PC-3 (cell line): ENCODE data around the gene EHMT1. TPM values are rescaled to one million over a fixed set of nuclear protein-coding genes. Genes with fewer than 3 reads are reported as not detected.

Experiments used
- ATAC-seq: fragments of 200-7000 bp; cut with Tn5 transposase; 2 replicates; pipeline ENCODE4 v1.9.1; 2020; ENCODE audit warnings: mild to moderate bottlenecking, moderate library complexity
- BruUV-seq: library from RNA; stranded (reverse); fragments of 400-500 nt; replicated peaks from 2 replicates; lab custom pipeline; 2021; lab: Mats Ljungman, UMichigan
- CTCF ChIA-PET: fragments of 300-600 bp; sonication (Branson Sonifier 250); formaldehyde crosslinking; loops from one replicate; lab custom pipeline; 2022; ENCODE audit warnings: antibody characterized with exemption; lab: Charles Lee
- POLR2A ChIA-PET: fragments of 300-600 bp; sonication (Branson Sonifier 250); formaldehyde crosslinking; loops from one replicate; lab custom pipeline; 2022; ENCODE audit warnings: antibody characterized with exemption; ENCODE audit not compliant: unreplicated experiment; lab: Charles Lee
- DNase-seq: peaks from one replicate; pipeline ENCODE4 v3.0.0-alpha.2; 2015
- H2AFZ ChIP-seq: fragments of 300-600 bp; sonication (generic); 2 replicates; pipeline ENCODE4 v1.6.0; 2016; ENCODE audit warnings: antibody characterized with exemption, low read length
- H3F3A ChIP-seq: fragments of 300-600 bp; sonication (generic); one replicate; pipeline ENCODE4 v1.6.0; 2017; ENCODE audit warnings: antibody characterized with exemption, low read length, control low read depth, mild to moderate bottlenecking; ENCODE audit not compliant: unreplicated experiment
- H3K27ac ChIP-seq: fragments of 300-600 bp; sonication (generic); 2 replicates; pipeline ENCODE4 v1.5.1; 2016; ENCODE audit warnings: mild to moderate bottlenecking, low read length
- H3K27me3 ChIP-seq: fragments of 300-600 bp; sonication (generic); 2 replicates; pipeline ENCODE4 v1.6.1; 2016; ENCODE audit warnings: low read length, mixed read lengths
- H3K36me3 ChIP-seq: fragments of 300-600 bp; sonication (generic); 2 replicates; pipeline ENCODE4 v1.6.1; 2016; ENCODE audit warnings: low read depth, mixed run types, low read length, mixed read lengths
- H3K4me1 ChIP-seq: fragments of 300-600 bp; sonication (generic); 2 replicates; pipeline ENCODE4 v1.5.1; 2016; ENCODE audit warnings: low read length; ENCODE audit not compliant: insufficient read depth
- H3K4me2 ChIP-seq: fragments of 300-600 bp; sonication (generic); 2 replicates; pipeline ENCODE4 v1.6.0; 2016; ENCODE audit warnings: low read length
- H3K4me3 ChIP-seq: fragments of 300-600 bp; sonication (generic); 2 replicates; pipeline ENCODE4 v1.5.1; 2016; ENCODE audit warnings: mild to moderate bottlenecking, low read length, mixed read lengths
- H3K79me2 ChIP-seq: fragments of 300-600 bp; sonication (generic); 2 replicates; pipeline ENCODE4 v1.6.1; 2017; ENCODE audit warnings: low read length, mixed read lengths
- H3K9ac ChIP-seq: fragments of 300-600 bp; sonication (generic); 2 replicates; pipeline ENCODE4 v1.6.0; 2016; ENCODE audit warnings: mild to moderate bottlenecking, low read length
- H3K9me2 ChIP-seq: fragments of 300-600 bp; sonication (generic); replicated peaks from 2 replicates; pipeline ENCODE4 v1.6.1; 2016; ENCODE audit warnings: mixed run types, low read length, mixed read lengths
- H3K9me3 ChIP-seq: fragments of 300-600 bp; sonication (generic); 2 replicates; pipeline ENCODE4 v1.6.1; 2016; ENCODE audit warnings: low read length, mixed read lengths
- H4K20me1 ChIP-seq: fragments of 300-600 bp; sonication (generic); 2 replicates; pipeline ENCODE4 v1.6.1; 2016; ENCODE audit warnings: low read length, mixed read lengths
- EZH2 ChIP-seq: fragments of 300-600 bp; sonication (generic); IDR thresholded peaks from one replicate; pipeline ENCODE4 v1.6.1; 2017; ENCODE audit warnings: antibody characterized with exemption, mild to moderate bottlenecking, low read length; ENCODE audit not compliant: unreplicated experiment
- EZH2phosphoT487 ChIP-seq: fragments of 300-600 bp; sonication (generic); IDR thresholded peaks from 2 replicates; pipeline ENCODE4 v1.6.1; 2018; ENCODE audit warnings: mild to moderate bottlenecking, antibody characterized with exemption, low read length, borderline replicate concordance
- intact Hi-C: fragments of 100-400 bp; cut with micrococcal nuclease; formaldehyde crosslinking; loops from 2 replicates; pipeline ENCODE4 v1.9.0; 2023
- total RNA-seq: library from RNA; depleted of rRNA; stranded (reverse); fragments of >200 nt; gene quantifications from 2 replicates; pipeline ENCODE4 v1.2.3, GENCODE V29; 2014
- TF ChIP-seq, protein P1 (sequence below): fragments of 300-600 bp; sonication (generic); conservative IDR thresholded peaks from 2 replicates; pipeline ENCODE4 v1.5.1; 2017; ENCODE audit warnings: antibody characterized with exemption, low read depth, mild to moderate bottlenecking, low read length

Gene EHMT1
- total RNA-seq, 1 experiment from 2014 or later, result 42.8 TPM

DNA sequence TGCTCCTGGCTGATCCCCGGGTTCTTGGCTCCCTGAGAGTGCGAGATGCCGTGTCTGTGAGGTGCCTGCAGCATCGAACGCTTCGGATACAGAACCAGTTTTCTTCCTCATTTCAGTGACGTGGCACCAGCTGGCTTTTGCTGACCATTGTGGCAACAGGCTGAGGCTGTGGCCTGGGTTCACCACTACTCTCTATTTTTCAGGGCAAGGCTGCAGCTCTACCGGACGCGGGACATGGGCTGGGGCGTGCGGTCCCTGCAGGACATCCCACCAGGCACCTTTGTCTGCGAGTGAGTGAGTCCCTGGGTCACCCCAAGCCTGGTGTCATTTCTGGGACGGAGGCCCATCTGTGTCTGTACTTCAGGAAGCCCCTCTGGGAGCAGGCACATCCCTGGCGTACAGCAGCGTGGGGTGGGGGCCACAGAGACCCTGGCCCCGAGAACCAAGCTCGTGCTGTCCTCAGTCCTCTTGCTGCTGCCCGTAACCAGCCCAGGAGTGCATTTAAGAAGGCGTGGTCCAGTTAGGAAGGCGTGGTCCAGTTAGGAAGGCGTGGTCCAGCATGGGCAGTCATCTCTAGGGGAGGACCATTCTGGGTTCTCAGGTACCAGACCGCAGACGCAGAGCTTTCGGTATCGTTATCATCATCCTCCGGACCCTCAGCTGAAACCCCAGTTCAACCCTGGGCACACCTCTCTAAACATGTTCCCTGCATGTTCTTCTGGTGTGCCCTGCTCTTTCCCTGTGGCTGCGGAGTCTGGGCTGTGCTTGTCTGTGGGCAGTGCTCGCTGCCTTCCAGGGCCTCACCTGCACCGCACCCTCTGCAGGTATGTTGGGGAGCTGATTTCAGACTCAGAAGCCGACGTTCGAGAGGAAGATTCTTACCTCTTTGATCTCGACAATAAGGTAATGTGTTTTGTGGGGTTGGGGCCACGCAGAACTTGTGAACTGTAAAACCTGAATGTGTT, 198.7 kb downstream of the EHMT1 start:
- Histone ChIP-seq H3K79me2 (no peaks in the 10 kb centered on the region), H3K4me1 (no peaks in the 10 kb centered on the region), H3K9ac (no peak overlapping the region), H3K4me3 (no peak overlapping the region), H3K9me2 (no peaks in the 10 kb centered on the region), H2AFZ (no peak overlapping the region), H4K20me1 (no peaks in the 10 kb centered on the region), H3F3A (no peaks in the 10 kb centered on the region), H3K4me2 (no peak overlapping the region), H3K9me3 (no peaks in the 10 kb centered on the region), H3K36me3 (peaks cover 21% of the 10 kb centered on the region), H3K27me3 (no peaks in the 10 kb centered on the region), H3K27ac (no peak overlapping the region)
- CTCF ChIA-PET, result no interaction called here
- ATAC-seq, result no peak
- no peak for DNase-seq
- intact Hi-C loops, result no loop called here
- BruUV-seq, result no TSS peak
- no peak for TF ChIP-seq EZH2
- TF ChIP-seq, protein P1, sequence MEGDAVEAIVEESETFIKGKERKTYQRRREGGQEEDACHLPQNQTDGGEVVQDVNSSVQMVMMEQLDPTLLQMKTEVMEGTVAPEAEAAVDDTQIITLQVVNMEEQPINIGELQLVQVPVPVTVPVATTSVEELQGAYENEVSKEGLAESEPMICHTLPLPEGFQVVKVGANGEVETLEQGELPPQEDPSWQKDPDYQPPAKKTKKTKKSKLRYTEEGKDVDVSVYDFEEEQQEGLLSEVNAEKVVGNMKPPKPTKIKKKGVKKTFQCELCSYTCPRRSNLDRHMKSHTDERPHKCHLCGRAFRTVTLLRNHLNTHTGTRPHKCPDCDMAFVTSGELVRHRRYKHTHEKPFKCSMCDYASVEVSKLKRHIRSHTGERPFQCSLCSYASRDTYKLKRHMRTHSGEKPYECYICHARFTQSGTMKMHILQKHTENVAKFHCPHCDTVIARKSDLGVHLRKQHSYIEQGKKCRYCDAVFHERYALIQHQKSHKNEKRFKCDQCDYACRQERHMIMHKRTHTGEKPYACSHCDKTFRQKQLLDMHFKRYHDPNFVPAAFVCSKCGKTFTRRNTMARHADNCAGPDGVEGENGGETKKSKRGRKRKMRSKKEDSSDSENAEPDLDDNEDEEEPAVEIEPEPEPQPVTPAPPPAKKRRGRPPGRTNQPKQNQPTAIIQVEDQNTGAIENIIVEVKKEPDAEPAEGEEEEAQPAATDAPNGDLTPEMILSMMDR, result no peak
- no peak for TF ChIP-seq EZH2phosphoT487
- POLR2A ChIA-PET, result no interaction called here

DNA sequence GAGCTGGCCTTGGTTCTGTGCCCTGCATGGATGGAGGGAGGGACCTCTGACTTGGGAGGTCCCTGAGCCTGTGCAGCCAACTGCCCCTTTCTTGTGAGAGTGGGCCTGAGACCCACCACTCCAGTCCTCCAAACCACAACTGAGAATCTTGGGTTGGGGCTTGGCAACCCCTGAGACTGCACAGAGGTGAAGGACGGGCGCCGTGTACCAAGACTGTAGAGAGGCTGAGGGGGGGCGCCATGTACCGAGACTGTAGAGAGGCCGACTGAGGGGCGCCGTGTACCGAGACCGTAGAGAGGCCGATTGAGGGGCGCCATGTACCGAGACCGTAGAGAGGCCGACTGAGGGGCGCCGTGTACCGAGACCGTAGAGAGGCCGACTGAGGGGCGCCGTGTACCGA, 199.5 kb downstream of the EHMT1 start:
- H3K4me3 ChIP-seq, result no peak overlapping the region
- H3K27me3 ChIP-seq, result no peaks in the 10 kb centered on the region
- DNase-seq (no peak), ATAC-seq (no peak)
- intact Hi-C loops, result no loop called here
- no peak overlapping the region for H3K9ac ChIP-seq
- H3K79me2 ChIP-seq, result no peaks in the 10 kb centered on the region
- no peak overlapping the region for H3K4me2 ChIP-seq
- ChIA-PET CTCF (no interaction called here), POLR2A (no interaction called here)
- H3K4me1 ChIP-seq, result no peaks in the 10 kb centered on the region
- peaks cover 21% of the 10 kb centered on the region for H3K36me3 ChIP-seq
- no peaks in the 10 kb centered on the region for H3K9me2 ChIP-seq
- no peak overlapping the region for H3K27ac ChIP-seq
- H4K20me1 ChIP-seq, result no peaks in the 10 kb centered on the region
- H3F3A ChIP-seq, result no peaks in the 10 kb centered on the region
- no TSS peak for BruUV-seq
- TF ChIP-seq, protein P1, result no peak
- TF ChIP-seq EZH2 (no peak), EZH2phosphoT487 (no peak)
- no peaks in the 10 kb centered on the region for H3K9me3 ChIP-seq
- H2AFZ ChIP-seq, result no peak overlapping the region
